GM20431 (cell line): ENCODE results near the gene ASTN2.

ENCODE experiments used
- in situ Hi-C: fragments of 300-500 bp; cut with MseI, MboI; formaldehyde crosslinking; loops from one replicate; pipeline ENCODE4 v1.15.0; 2020; ENCODE audit warnings: low sequenced_read_pairs; ENCODE audit not compliant: unreplicated experiment

Gene ASTN2

DNA sequence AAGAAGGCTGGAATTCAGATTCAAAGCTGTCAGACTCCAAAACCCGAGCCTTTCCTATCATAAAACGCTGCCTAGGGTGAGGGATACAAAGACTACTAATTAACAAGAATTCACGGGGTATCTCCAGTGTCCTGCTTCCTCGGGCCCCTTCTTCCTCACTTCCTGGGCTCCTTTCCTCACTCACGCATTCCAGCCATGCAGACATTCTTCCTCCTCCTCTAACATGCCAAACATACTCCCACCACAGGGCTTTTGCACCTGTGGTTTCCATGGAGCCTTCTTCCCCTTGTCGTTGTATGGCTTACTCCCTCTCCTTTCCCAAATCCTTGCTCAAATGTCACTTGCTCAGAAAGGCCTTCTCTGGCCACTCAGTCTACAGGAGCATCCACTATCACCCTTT lies 919.1 kb downstream of the ASTN2 start:
- in situ Hi-C loops, result no loop called here

DNA sequence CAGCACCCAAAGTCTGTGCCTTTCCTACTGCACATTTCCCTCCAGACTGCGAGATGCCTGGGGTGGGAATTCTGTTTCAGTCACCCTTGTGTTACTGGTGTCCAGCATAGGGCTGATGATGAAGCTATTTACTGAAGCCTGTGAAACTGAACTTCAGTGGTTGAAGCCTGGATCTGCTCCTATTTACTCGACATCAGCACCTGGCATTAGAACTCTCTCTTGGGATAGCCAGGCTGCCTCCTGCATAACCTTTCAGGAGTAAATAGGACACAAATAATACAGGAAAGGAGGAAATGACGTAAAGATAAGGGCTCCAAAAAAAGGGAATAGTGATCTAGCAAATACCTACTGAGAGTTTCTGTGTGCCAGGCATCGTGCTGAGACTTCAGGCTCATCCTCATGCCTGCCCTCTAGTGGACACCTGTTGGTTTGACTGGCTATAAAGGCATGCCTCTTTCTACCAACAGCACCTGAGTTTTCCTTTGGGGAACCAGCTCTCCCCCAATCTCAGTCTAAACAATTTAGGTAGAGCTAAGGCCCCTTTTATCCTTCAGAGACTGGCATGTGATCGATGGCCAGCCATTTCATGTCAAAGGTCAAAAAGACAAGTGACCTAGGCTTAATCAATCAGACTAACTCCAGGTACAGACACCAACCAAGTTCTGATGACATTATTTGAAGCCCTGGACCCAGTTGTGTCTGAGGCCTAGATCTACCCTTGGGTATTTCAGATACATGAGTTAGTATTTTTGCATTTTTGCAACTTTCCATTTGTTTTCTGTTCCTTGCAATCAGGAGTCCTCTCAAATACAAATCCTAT lies 919.8 kb downstream of the ASTN2 start:
- in situ Hi-C loops, result no loop called here

GRCh38 chr9:116493183-116493860 lies 921.5 kb downstream of the ASTN2 start:
- in situ Hi-C loops, result no loop called here

DNA sequence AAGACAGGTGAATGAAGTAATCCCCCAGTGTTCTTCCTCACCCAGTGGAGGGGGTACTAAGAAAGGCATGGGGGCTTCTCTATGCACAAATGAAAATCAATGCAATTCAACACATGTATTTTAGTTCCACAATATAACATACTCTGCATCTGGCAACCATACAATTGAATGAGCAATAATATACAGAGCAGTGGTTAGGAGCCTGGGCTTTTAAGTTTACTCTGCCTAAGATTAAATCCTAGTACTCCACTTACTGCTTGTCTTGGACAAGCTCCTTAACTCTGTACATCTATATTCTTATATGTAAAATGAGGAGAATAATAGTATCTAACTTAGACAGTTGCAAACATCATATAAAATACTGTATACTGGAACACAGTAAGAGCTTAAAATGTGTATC lies 923.2 kb downstream of the ASTN2 start:
- in situ Hi-C loops, result no loop called here

GRCh38 chr9:116491219-116491618 lies 923.6 kb downstream of the ASTN2 start:
- in situ Hi-C loops, result no loop called here

DNA sequence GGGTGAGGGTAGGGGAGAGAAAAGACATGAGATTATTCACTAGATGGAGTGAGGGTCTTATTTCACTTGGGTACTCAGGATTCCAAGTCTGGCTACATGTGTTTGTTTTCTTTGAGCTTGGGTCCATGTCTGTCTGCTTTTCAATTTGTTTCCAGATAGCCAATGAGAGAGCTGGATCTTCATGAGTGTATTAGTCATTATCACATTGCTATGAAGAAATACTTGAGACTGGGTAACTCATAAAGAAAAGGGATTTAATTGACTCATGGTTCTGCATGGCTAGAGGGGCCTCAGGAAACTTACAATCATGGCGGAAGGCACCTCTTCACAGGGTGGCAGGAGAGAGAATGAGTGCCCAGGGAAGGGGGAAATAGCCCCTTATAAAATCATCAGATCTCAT lies 924.5 kb downstream of the ASTN2 start:
- in situ Hi-C loops, result no loop called here

DNA sequence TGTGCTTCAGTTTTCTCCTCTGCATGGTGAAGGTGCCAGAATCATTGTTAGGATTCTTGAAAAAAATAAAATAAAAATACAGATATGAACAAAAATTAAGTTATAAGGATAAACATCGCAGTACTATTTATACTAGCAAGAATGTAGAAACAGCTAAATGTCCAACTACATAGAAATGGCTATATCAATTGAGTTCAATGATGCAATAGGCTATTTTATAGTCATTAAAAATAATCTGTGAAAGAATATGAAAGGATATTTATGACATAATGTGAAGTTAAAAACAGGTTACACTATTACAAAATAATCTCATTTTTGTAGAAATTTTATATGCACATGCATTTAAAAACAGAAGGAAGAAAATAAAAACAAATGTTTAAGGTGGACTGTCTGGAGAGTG lies 926.5 kb downstream of the ASTN2 start:
- in situ Hi-C loops, result no loop called here

DNA sequence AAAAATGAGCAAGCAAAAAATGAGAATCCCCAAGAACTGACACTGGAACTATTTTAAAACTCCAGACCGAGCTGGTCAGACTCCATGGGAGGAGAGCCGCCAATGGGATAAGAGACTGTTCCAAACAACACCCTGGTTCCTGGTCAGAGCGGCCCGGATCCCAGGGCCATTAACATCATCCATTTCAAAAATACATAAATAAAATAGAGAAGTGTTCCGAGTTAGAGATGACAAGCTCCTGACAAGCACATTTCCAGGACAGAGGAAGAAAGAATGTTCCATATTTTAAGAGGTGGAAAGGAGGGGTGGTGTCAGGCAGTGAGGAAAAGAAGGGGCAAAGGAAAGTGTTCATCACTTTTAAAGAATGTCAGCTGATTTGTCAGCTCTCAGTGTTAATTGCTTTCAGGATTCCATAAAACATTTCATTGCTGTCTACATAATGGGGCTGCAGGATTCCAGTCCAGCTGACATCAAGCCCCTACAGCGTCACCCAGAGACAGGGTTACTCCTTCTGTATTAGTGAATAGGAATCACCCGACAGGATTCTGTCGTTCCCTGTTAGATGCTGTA lies 930.3 kb downstream of the ASTN2 start:
- in situ Hi-C loops, result no loop called here

GRCh38 chr9:116483622-116484491 lies 931.0 kb downstream of the ASTN2 start:
- in situ Hi-C loops, result no loop called here

DNA sequence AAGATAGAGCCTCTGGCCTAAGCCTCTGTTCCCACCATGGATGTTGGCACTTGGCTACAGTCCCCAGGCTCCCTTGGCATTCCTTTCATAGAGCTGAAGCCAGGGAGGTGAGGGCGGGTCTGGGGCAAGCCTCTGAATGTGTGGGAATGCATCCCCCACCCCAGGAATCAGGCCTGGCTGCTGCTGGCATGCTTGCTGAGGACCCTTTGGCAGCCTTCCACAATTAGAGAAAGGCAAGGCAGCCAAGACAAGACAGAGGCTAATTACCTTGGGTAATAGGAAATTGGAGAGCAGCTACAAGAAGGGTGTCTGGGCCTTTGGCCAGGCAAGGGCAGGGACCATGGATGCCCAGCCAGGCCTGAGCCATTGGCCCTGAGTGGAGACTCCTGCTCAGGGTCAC lies 932.1 kb downstream of the ASTN2 start:
- in situ Hi-C loops, result no loop called here

DNA sequence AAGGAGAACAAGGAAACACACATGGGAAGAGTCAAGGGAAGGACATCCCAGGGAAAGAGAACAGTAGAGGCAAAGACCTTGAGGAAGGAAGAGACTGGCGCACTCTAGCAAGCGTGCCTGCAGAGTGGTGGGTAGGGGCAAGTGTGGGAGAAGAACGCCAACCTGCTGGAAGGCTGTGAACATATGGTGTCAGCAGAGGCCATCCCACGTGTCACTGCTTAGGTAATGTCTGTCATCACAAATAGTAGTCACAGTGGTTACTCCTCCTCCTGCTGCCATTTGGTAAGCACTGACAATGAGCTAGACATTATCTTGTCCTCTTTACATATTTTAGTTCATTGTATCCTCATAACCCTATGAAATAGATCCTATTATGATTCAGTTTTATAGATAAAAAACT lies 934.2 kb downstream of the ASTN2 start:
- in situ Hi-C loops, result no loop called here

DNA sequence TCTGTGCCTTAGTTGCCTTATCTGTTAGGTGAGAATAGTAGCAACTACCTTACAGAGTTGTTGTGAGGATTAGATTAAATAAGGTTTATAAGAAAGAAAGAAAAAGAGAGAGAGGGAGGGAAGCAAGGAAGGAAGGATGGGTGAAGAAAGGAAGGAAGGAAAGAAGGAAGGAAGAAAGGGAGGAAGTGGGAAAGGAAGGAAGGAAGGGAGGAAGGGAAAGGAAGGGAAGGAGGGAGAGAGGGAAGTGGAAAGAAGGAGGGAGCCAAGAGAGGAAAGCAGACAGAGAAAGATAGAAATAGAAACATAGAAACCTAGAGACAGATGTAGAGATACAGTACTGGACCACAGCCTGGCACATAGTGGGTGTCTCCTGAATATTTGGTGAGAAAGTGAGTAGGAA lies 934.9 kb downstream of the ASTN2 start:
- in situ Hi-C loops, result no loop called here

DNA sequence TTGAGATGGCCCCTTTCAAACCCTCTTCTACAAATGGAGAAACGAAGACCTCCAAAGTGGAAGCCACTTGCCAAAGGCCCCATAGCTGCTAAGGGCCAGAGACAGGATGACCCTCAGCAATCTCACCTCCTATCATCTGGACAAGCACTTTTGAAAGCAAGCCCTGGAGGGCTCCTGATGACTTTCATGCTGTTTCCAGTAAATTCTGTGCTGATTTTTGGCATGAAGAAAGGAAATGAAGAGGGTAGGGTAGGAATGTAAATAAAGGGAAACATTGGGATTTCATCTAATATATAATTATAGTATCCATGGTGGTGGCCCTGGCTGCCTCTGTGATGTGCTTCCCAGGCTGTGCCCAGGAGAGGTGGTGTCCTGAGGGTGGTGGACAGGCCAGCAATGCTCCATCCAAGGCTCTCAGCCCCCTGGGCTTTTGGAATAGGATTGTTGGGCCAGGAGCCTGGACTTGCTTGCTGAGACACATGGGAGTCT lies 935.8 kb downstream of the ASTN2 start:
- in situ Hi-C loops, result no loop called here

GRCh38 chr9:116477584-116478141 lies 937.2 kb downstream of the ASTN2 start:
- in situ Hi-C loops, result no loop called here

DNA sequence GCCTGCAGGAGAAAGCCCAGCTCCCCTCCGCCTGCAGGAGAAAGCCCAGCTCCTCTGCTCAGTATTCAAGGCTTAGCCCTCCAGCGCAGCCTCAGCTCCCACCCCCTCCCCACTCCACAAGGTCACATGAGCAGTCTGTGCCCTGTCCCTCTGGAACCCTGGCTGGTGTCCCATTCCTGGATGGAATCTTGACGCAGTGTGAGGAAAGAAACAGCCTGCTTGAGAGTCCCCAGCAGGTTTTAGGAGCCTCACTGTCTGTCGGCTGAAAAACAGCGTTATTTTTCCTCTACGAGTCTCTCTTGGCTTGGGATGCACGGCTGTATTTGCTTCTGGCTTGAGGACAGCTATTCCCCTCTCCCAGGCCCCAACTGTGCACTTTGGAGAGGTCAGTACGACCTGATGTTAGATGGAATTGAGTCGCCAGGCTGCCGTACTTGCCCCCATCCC lies 937.9 kb downstream of the ASTN2 start:
- in situ Hi-C loops, result no loop called here

GRCh38 chr9:116476002-116476401 lies 938.9 kb downstream of the ASTN2 start:
- in situ Hi-C loops, result no loop called here

DNA sequence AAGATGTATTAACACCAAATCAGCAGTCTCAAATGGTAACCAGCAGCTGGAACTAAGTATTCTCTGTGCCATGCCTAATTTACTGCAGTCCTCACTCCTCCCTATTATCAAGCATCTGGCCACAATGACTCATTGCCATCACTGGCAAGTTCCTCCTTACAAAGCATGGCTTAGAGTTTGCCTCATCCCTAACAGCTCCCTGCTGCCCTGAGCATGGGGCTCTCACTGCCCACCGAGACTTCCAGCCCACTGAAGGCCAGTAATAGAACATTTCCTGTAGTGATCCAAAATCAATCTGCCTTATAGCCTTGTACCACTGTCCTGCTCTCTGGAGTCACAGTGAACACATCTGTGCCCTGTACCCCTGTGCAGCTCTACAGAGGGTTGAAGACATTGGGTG lies 939.7 kb downstream of the ASTN2 start:
- in situ Hi-C loops, result no loop called here

DNA sequence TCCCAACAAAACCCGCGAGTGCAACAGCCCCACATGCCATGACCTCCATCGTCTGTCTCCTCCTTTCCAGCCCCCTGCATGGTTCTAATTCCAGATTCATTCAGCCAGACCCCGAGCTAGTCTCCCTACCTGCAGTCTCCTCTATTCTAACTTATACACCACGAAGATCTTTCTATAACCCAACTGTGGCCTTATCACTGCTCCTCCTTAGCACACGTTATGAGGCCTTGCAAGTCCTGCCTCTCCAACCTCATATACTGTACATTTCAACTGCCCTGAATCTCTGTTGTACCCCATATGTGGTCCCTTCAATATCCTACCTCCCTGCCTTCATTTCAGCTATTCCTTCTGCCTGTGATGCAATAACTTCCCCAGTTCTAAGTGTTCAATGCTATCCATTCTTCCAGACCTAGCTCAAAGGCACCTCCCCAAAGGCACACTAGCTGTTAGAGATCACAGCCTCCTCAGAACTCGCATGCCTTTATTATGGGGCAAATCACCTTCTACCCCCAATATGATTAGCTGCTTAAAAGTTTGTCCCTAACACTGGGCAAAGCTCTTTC lies 942.8 kb downstream of the ASTN2 start:
- in situ Hi-C loops, result no loop called here

GRCh38 chr9:116471093-116471906 lies 943.6 kb downstream of the ASTN2 start:
- in situ Hi-C loops, result no loop called here
